ENCODE data around the gene PCSK2. TPM values are rescaled to one million over a fixed set of nuclear protein-coding genes. Genes with fewer than 3 reads are reported as not detected.

The PCSK2 gene
- total and polyA plus RNA-seq, 2 donors (not counting 3 experiments of a cell fraction or from before 2014, with no cell fraction given), result not detected

DNA sequence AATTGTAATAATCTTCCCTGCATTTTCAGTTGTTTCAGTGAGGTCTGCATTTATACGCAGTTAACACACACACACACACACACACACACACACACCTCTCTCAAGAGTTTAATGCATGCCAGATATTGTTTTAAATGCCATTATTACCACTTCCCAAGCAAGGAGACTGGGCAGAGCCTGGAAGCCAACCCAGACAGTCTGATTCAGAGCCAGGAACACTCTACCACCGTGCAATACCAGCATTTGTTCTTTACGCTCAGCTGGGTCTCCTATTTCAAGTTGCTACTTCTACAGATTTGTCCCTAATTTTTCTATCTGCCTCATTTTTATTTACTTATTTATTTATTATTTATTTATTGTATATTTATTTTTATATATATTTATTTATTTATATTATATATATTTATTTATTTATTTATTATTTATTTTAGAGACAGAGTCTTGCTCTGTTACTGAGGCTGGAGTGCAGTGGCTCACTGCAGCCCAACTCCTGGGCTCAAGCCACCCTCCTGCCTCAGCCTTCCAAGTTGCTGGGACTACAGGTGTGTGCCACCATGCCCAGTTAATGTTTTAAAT, 68.4 kb downstream of the PCSK2 start:
- ChIA-PET CTCF (interaction anchor here (1.0 kb wide), 1 partner anchor 9 kb away, joined by 3 read pairs; no protein-coding TSS in a partner anchor), POLR2A (no interaction called here)
- no peak overlapping the region for H3K4me3 ChIP-seq (replicated peaks in 1 of 3; ENCODE audit: insufficient read depth in 1 of 3, low read depth in 1 of 3, low read length in 3 of 3)
- no peak for DNase-seq (ENCODE audit: low read depth, low spot score)
- no peak for TF ChIP-seq POLR2A (IDR thresholded peaks at IDR 0.05; ENCODE audit: low read depth, low read length)
- H4K20me1 ChIP-seq (replicated peaks; ENCODE audit: control insufficient read depth, extremely low read depth, insufficient read depth, low read length), result no peaks in the 10 kb centered on the region
- H3K4me2 ChIP-seq (ENCODE audit: insufficient read depth, low read length), result no peak overlapping the region
- dilution Hi-C loops (cut with MboI; ENCODE audit: extremely low pct_ligation_motif_present, low sequenced_read_pairs) (no loop called here), intact Hi-C loops (cut with micrococcal nuclease) (no loop called here)
- H3K9me3 ChIP-seq (replicated peaks; ENCODE audit: control insufficient read depth, insufficient read depth, low read length), result no peaks in the 10 kb centered on the region
- no TSS peak for BruUV-seq (replicated peaks)
- no peaks in the 10 kb centered on the region for H3K4me1 ChIP-seq (ENCODE audit: control insufficient read depth, extremely low read depth, insufficient read depth, low read length)
- no peaks in the 10 kb centered on the region for H3K79me2 ChIP-seq (ENCODE audit: control insufficient read depth, insufficient read depth, low read length)
- no peaks in the 10 kb centered on the region for H3K27me3 ChIP-seq (ENCODE audit: control insufficient read depth in 2 of 2, insufficient read depth in 2 of 2, low read length in 2 of 2)
- no peaks in the 10 kb centered on the region for H3K9me1 ChIP-seq (replicated peaks; ENCODE audit: control insufficient read depth, extremely low read depth, insufficient read depth, low read length)
- H3K36me3 ChIP-seq (ENCODE audit: control insufficient read depth in 2 of 2, extremely low read depth in 1 of 2, insufficient read depth in 2 of 2, low read length in 2 of 2), result no peaks in the 10 kb centered on the region
- H3K9ac ChIP-seq (replicated peaks; ENCODE audit: extremely low read depth, insufficient read depth, low read length), result no peak overlapping the region
- no peak overlapping the region for H2AFZ ChIP-seq (ENCODE audit: low read depth, low read length)
- no peak for FAIRE-seq
- H3K27ac ChIP-seq (ENCODE audit: insufficient read depth, low read depth, low read length), result no peak overlapping the region

DNA sequence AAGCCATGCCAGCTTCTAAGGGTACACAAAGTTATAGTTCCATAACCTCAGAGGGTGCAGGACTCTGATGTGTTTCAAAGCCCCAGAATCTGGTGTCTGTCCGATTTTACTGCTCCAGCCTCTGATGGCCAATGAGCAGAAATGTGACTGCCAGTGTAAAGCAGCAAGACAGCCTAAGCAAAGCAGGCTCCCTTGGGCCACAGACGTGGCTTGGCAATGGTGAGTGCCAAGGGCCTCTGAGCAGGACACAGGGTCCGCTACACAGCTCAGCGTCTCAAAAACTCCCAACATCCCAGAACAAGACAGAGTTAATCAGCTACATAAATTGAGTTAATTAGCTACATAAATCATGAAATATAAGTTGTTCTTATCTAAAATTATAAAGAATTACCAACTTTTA, 69.2 kb downstream of the PCSK2 start:
- H2AFZ ChIP-seq (ENCODE audit: low read depth, low read length), result no peak overlapping the region
- H3K27me3 ChIP-seq (ENCODE audit: control insufficient read depth in 2 of 2, insufficient read depth in 2 of 2, low read length in 2 of 2), result no peaks in the 10 kb centered on the region
- dilution Hi-C loops (cut with MboI; ENCODE audit: extremely low pct_ligation_motif_present, low sequenced_read_pairs) (no loop called here), intact Hi-C loops (cut with micrococcal nuclease) (no loop called here)
- no peaks in the 10 kb centered on the region for H3K9me3 ChIP-seq (replicated peaks; ENCODE audit: control insufficient read depth, insufficient read depth, low read length)
- H3K4me2 ChIP-seq (ENCODE audit: insufficient read depth, low read length), result no peak overlapping the region
- H3K79me2 ChIP-seq (ENCODE audit: control insufficient read depth, insufficient read depth, low read length), result no peaks in the 10 kb centered on the region
- no peak for TF ChIP-seq CTCF (IDR thresholded peaks at IDR 0.05; ENCODE audit: extremely low read depth in 1 of 2, insufficient read depth in 1 of 2, low read depth in 1 of 2, low read length in 2 of 2)
- no peak for TF ChIP-seq MYC (IDR thresholded peaks at IDR 0.05; ENCODE audit: low read depth, low read length)
- no peak for TF ChIP-seq JUN (IDR thresholded peaks at IDR 0.05; ENCODE audit: borderline replicate concordance, insufficient read depth, insufficient read length, low read depth)
- no peak for TF ChIP-seq GATA2 (IDR thresholded peaks at IDR 0.05; ENCODE audit: insufficient read depth, insufficient read length, low read depth, low read length)
- TF ChIP-seq, protein P1, sequence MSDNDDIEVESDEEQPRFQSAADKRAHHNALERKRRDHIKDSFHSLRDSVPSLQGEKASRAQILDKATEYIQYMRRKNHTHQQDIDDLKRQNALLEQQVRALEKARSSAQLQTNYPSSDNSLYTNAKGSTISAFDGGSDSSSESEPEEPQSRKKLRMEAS (IDR thresholded peaks at IDR 0.05; ENCODE audit: insufficient read depth, insufficient read length), result no peak
- ChIA-PET POLR2A (no interaction called here), CTCF (interaction anchor here (2.2 kb wide), 1 partner anchor 9 kb away, joined by 6 read pairs; no protein-coding TSS in a partner anchor)
- no peaks in the 10 kb centered on the region for H3K4me1 ChIP-seq (ENCODE audit: control insufficient read depth, extremely low read depth, insufficient read depth, low read length)
- no peaks in the 10 kb centered on the region for H3K36me3 ChIP-seq (ENCODE audit: control insufficient read depth in 2 of 2, extremely low read depth in 1 of 2, insufficient read depth in 2 of 2, low read length in 2 of 2)
- H3K4me3 ChIP-seq (replicated peaks in 1 of 3; ENCODE audit: insufficient read depth in 1 of 3, low read depth in 1 of 3, low read length in 3 of 3), result no peak overlapping the region
- FAIRE-seq (no peak), DNase-seq (ENCODE audit: low read depth, low spot score) (no peak)
- no peaks in the 10 kb centered on the region for H4K20me1 ChIP-seq (replicated peaks; ENCODE audit: control insufficient read depth, extremely low read depth, insufficient read depth, low read length)
- H3K9ac ChIP-seq (replicated peaks; ENCODE audit: extremely low read depth, insufficient read depth, low read length), result no peak overlapping the region
- no peak overlapping the region for H3K27ac ChIP-seq (ENCODE audit: insufficient read depth, low read depth, low read length)
- BruUV-seq (replicated peaks), result no TSS peak
- no peaks in the 10 kb centered on the region for H3K9me1 ChIP-seq (replicated peaks; ENCODE audit: control insufficient read depth, extremely low read depth, insufficient read depth, low read length)

Measured in endothelial cell of umbilical vein (primary cell).